Fibroblast of upper back skin (primary cell): ENCODE measurements around the gene INF2.
"Not testable (repeated sequence)": the region's sequence is repeated elsewhere in the genome, so short reads cannot be mapped to it uniquely, and the experiment has no call there.

Experiments
- DNase-seq: peaks from one replicate; pipeline ENCODE4 v3.0.0-alpha.2; 2013

INF2 gene

DNA sequence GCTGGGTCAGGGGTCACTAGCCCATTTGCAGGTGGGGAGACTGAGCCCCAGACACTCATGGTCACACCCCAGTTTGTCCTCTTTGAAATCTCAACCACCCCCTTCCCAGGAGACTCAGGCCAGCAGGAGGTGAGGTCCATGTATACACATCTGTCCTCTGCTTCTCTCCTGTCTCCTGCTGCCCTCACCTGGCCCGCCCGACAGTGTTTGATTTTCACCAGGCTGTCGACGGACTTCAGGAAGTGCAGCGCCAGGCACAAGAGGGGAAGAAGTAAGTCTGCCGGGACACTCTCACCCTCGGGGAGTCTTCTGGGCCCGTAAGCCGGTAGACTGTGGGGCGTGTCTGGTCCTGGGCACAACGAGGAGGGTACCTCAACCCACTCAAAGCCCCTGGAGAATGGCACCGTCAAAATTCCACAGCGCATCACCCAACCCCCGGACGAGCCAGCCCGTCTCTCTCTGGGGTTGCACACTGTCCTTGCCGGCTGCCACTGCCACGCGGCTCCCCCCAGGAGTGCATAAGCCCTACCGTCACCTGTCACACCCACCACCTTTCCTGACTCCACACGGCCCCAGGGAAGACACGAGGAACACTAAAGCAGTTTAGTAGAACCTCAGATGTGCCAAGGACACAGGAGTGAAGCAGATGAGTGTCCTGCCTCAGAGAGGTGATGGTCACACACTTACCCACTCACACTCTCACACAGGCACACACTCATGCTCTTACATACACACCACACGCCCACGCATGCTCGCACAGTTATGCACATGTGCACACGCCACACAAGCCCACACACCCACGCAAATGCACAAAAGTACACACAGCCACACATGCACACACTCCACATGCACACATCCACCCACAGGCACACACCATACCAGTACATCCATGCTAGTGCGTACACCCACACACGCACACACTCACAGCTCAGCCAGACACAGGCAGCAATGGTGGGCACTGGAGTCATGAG, 50.4 kb downstream of the INF2 start:
- DNase-seq = no peak

DNA sequence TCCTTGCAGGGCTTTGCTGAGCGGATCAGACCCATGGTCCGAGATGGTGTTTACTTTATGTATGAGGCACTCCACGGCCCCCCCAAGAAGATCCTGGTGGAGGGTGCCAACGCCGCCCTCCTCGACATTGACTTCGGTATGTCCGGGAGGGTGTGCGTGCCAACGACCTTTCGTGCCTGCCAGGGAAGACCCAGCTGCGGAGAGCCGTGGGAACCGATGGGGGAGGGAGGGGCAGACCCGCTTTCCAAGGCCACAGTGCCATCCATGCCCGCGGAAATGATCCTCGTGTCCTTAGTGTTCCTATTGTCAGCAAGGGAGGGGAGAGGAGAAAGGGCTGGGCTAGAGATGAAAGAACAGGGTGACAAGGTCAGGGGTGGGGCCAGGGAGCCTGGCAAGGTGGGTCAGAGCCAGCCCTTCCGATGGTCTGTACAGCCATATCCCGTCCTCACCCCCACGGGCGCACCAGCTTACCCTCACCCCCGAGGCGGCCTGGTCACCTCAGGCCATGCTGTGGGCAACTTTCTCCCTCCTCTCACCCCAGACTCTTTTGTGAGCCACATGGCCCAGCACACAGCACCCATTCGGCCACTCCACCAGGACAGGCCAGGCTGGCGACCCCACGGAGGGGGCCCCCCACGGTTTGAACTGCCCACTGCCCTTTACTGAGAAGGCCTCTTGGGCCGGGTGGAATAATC, 51.8 kb downstream of the INF2 start:
- DNase-seq = no peak

DNA sequence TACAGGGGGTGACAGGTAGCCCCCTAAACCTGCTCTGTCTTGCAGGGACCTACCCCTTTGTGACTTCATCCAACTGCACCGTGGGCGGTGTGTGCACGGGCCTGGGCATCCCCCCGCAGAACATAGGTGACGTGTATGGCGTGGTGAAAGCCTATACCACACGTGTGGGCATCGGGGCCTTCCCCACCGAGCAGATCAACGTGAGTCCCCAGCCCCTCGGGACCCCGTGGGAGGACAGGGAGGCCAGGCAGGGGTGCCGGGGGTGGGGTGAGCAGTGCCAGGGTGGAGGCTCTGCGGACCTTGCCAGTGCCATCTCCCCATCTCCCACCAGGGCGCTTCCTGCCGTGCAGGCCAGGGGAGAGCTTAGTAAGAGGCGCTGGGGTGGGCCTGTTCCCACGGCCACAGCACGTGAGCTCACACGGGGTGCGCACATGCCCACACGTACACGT, 52.4 kb downstream of the INF2 start:
- DNase-seq = no peak

DNA sequence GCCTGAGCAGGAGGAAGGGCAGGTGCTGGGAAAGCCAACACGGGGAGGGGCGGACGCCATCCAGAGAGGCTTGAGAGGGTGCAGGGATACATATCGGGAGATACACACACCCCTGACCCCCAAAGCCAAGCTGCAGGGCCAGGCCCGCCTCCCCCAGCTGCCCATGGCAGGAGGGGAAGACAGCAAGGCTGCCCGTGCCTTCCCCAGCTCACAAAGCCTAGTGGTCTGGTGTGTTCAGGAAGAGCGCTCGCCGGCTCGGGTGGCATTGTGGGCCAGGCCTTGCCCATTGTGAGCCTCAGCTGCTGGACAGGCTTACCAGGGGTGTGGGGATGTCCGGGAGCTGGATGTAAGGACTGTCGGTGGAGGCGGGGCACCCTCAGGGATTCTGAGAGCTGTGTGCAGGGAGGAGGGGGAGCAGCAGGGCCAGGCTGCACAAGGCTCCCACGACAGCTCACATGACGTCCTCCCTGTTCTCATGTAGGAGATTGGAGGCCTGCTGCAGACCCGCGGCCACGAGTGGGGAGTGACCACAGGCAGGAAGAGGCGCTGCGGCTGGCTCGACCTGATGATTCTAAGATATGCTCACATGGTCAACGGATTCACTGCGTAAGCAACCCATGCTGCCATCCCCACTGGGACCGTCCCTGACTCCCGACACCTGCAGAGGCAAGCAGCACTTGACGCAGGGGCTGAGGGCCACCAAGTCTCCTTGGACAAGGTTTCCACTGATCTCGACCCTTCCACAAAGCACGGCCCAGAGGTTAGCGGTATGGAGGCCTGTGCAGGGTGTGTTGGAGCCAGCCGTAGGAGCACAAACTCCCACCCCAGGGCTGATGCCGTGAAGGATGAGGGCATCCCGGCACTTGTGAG, 53.4 kb downstream of the INF2 start:
- no peak for DNase-seq

DNA sequence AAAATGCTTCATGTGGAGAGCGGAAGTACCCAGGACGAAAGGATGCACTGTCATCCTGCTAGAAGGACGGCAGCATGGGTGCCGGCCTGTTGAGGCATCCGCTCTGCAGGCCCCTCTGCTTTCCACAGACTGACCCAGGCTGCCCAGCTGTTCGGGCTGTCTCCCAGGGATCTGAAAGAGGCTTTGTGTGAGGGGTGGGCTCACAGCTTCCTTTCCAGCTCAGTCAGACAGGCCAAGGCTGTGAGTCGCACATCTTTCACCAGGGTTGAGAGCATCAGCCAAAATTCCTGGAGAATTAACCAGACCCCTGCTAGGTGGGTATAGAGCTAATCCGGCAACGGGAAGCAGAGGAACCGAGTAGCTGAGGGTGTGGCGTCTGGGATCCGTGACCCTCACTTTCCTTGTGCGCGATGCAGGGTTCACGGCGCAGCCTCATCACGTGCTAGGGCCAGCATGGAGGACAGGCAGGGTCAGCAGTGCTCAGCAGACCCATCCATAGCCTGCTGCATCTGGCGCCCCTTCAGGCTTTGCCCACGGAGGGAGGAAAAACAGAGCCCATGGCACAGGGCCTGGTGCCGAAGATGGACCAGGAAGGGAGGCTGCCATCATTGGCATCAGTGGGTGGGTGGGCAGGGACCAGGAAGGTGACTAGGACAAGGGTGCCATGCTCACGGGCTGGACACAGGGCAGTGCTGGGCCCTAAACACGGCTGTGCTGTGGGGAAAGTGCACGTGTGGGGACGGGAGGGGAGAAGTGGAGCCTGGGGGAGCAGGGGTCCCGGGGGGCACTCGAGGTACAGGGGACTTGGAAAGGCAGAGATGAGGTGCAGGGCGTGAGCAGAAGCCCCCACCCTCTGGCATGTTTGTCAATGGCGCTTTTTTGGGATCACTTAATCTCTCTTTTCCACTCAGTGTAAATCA, 54.3 kb downstream of the INF2 start:
- DNase-seq = peak; percentile 75

DNA sequence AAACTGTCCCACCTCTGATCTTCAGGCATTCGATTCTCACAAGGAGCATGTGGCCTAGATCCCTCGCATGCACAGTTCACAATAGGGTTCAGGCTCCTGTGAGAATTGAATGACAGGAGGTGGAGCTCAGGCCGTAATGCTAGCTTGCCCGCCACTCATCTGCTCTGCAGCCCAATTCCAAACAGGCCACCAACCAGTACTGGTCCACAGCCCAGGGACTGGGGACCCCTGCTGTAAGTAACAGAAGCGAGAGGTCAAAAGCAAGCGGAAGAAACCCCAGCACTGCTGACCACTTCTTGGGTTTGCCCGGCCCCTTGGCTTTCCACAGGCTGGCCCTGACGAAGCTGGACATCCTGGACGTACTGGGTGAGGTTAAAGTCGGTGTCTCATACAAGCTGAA, 55.1 kb downstream of the INF2 start:
- DNase-seq = no peak

DNA sequence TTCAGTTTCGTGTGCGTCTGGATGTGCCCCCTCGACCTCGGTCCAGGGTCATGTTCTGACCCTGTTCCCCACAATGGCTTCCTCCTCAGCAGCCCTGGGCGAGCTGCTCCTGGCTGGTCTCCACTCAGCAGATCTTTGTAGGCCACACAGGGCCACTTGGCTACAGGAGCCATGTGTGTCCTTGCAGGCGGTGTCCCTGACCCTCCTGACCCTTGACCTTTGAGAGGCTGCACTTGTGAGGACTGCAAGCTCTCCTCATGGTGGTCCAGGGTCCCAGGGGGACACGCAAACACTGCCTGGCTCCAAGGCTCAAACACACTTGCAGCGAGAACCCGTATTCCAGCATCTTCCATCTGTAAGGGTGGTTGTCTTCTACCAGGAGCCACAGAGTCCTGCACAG, 56.0 kb downstream of the INF2 start:
- no peak for DNase-seq

DNA sequence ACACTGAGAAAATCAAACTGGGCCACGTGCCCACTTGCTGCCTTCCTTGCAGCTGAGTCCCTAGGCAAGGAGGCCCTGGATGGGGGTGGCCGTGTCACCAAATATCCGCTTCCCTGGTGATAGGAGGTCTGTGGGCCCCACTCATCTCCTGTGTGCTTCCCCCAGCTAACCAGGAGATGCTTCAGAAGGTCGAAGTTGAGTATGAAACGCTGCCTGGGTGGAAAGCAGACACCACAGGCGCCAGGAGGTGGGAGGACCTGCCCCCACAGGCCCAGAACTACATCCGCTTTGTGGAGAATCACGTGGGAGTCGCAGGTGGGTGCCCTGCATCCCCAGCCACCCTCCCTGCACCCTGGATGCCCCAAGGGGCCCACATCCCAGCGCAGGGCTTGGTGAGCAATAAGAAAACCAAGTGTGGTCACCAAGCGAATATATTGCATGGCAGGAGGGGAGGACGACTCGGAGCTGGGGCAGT, 56.7 kb downstream of the INF2 start:
- no peak for DNase-seq

DNA sequence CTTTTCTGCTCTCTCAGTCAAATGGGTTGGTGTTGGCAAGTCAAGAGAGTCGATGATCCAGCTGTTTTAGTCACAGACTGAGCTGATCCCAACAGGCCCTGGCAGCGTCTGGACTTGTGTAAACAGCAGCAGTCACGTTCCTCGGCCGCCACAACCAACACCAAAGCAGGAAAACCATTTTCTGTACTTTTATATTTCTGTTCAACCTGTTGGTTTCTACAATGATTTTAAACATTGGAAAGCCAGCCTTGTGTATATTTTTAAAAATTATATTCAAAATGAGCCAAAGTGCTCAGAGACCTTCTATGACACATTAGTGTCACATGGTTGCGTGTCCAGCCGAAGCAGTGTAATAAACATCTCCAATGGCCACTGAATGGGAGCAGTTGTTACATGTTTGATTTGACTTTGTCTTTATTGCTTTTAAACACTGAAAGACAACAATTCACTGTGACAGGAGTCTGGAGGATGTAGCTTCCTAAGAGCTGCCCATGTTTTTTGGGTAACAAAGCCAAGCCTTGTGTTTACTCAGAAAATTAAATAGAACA, 57.6 kb downstream of the INF2 start:
- DNase-seq = no peak

DNA sequence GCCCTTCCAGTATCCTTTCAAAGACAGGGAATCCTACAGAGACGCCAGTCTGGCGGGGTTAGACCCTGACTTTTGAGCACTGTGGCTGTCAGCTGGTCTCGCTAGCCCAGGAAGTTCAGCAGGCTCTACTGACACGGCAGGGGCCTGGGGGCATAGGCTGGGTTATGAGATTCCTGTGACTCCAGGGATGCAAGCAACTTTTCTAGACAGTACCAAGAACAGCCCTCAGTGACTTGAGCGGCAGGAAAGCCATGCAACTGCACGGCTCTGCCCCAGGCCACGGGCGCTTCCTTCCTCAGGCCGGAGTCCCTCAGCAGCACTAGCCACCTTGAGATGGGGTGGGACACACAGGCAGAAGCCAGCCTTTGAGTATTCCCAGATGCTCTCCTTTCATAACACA, 58.5 kb downstream of the INF2 start:
- no peak for DNase-seq

DNA sequence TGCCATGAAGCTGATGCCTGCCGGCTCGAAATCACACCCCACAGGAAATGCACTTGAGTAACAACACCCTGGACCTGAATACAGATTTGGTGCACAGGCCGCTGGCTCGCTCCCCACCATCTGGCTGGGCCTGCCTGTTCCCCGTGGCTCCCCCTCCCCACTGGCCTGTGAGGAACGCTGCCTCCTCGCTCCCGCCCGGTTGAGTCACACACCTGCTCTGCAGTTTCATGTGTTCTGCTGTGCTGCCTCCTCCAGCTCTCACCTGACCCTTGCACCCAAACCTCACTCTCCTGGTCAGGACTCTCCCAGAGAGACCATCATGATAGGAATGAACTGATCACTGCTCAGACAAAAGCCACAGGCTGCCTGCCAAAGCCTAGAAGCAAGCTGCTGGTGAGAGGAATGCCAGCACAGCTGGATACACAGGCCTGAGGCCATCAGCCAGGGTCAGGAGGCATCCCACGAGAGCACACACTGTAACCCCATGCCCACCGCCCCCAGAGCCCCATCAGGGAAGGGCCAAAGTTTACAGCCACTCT, 59.8 kb downstream of the INF2 start:
- peak; percentile 26 for DNase-seq

DNA sequence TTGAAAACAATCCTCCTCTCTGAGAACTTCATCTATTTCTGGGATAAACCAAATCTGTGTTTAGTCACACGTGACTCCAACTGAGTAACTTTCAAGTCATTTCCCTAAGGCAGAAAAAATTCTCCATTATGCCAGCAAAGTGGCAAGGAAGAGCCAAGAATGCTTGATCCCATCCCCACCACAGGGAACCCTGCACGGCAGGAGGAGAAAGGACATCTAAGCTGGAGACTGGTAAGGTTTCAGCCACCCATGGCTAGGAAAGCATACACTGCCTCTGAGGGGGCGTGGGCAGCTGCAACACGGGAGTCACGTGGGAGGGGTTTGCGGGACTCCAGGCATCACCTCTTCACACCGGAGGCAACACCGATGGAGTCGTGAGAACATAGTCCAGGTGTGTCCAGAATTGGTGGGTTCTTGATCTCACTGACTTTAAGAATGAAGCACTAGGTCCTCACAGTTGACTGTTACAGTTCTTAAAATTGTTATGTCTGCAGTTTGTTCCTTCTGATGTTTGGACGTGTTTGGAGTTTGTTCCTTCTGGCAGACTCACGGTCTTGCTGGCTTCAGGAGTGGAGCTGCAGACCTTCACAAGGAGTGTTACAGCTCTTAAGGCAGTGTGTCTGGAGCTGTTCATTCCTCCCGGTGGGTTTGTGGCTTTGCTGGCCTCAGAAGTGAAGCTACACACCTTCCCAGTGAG, 60.8 kb downstream of the INF2 start:
- DNase-seq = no peak

DNA sequence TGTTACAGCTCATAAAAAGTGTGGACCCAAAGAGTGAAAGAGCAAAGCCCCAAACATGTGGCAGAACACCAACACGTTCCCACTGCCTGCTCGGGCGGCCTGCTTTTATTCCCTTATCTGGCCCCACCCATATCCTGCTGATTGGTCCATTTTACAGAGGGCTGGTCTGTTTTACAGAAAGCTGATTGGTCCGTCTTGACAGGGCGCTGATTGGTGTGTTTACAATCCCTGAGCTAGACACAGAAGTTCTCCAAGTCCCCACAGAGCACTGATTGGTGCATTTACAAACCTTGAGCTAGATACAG, 61.3 kb downstream of the INF2 start:
- not testable (repeated sequence) for DNase-seq

DNA sequence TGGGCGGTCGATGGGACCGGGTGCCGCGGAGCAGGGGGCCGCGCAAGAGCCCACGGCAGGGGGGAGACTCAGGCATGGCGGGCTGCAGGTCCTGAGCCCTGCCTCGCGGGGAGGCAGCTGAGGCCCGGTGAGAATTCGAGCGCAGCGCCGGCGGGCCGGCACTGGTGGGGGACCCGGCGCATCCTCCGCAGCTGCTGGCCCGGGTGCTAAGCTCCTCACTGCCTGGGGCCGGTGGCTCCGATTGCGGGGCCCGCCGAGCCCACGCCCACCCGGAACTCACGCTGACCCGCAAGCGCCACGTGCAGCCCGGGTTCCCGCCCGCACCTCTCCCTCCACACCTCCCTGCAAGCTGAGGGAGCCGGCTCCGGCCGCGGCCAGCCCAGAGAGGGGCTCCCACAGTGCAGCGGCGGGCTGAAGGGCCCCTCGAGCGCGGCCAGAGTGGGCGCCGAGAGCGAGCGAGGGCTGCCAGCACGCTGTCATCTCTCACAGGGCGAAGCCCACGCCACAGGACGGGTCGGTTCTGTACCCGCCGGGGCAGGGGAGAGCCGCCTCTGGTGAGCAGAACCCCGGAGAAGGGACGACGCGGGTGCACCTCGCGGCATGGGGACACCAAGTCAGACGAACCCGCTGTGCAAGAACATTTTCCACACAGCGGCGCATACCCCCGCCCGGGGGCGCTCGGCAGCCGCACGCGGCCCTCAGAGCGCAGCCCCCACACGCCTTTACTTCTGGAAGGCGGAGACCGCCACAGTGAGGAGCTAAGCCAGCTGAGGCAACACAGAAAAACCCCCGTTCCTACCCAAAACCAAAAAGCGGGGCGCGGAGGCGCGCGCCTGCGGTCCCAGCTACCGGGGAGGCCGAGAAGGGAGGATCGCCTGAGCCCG, 62.4 kb downstream of the INF2 start:
- no peak for DNase-seq

DNA sequence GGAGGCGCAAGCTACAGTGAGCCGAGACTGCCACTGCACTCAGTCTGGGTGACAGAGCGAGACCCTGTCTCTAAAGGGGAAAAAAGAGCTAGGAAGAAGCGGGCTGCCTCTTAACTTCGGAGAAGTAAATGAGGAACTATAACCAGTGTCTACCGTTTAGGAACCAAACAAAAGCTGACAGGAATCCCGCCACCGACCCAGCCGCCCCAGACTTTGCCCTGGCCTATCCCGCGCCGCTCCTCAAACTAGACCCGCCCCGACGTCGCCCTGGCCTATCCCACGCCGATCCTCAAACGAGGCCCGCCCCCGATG, 63.0 kb downstream of the INF2 start:
- DNase-seq = no peak

DNA sequence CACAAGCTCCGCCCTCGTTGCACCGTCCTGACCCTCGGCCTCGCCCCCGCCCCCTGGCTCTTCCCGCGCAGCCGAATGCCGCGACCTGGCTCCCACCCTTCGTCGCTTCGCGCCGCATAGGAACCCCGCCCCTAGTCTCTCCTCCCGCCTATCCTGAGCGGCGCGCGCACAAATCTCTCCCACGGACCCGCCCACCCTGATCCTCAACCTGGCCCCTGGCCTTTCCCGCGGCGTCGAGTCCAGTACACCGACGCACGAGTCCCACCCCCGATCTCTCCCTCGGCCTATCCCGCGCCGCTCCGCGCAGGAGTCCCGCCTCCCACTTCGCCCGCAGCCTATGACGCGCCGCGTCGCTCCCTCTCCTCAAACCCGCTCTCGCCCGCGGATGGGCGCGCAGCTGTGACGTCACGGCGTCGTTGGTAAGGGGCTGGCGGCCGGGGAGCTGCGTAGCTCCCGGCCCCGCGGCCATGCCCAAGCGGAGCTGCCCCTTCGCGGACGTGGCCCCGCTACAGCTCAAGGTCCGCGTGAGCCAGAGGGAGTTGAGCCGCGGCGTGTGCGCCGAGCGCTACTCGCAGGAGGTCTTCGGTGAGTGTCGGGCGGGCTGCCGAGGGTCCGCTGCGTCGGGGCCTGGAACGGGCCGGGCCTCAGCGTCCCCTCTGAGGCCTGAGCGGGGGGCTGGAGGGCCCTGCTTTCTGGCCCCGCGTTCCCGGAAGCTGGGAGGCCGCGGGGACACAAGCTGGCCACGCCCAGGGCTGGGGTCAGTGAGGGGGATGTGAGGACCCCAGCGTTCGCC, 63.5 kb downstream of the INF2 start, which contains the start of gene SIVA1:
Gene SIVA1 (plus strand): TSS at position 413 of the 793 bp plus-strand sequence. CDS start 55 bp downstream, at position 468.
- DNase-seq = peak; percentile 99

DNA sequence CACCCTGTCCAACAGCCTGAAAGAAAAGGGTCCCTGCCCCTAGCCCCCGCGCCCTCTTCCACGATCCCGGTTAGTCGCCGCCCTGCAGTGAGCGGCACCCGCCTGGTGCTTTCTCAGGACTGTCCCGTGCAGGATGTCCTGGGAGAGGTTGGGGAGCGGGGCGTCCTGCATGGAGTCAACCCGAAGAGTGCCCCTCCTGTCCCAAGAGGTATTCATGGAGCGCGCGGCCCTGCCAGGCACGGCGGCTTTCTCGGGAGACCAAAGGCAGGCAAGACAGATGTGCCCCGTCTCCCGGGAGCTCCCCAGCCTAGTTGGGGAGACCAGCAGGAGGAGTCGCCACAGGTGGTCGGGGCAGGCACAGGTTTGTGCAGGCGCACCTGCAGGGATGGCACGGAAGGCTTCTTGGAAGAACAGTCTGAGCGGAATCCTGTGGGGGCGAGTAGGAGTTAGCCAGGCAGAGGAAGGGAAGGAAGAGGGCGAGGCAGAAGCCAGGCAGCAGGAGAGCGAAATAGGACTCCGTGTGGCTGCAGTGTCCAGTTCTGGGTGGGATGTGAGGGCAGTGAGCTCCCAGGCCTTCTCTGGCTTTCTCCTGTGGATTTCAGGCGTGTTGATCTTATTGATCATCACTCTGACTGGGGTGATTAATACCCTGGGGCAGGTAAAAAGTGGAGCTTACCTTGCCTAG, 64.3 kb downstream of the INF2 start:
- DNase-seq = no peak

DNA sequence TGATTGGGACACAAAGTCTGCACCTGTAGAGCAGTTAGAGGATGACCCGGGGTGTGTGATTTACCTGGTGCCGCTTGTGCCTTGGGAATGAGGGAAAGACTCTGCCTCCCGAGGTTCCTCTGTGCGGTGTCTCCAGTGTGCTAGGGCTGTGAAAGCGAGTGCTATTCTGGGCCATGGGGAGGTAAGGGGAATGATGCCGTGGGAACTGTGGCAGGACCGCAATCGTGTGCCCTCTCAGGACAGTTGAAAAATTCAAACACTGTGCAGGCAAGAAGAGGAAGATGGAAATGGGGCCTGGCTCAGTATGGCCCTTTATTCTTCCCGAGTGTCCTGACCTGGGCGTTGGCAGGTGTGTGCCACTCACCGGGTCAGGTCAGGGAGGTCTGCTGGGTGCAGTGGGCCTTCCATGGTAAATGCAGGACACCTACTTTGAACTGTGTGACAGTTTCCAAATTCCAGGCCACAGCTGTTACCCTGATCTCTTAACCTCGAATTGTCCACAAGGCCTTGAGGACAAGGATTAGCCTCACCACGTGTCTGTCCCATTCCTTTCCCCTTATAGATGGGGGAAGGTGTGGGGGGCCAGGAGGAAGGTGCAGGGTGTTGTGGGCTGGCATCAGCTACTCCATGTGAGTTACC, 64.9 kb downstream of the INF2 start:
- DNase-seq = no peak
